B cell (primary cell): ENCODE measurements around the gene PCDHGC3. TPM values are rescaled to one million over a fixed set of nuclear protein-coding genes. Genes with fewer than 3 reads are reported as not detected.

Source experiments
- ATAC-seq: fragments of 200-7000 bp; cut with Tn5 transposase; one replicate; pipeline ENCODE4 v1.10.0; 2021; ENCODE audit warnings: low read depth, mild to moderate bottlenecking, moderate number of reproducible peaks, moderate library complexity
- CTCF ChIA-PET: fragments of 350-600 bp; sonication (Branson Sonifier 250); formaldehyde crosslinking; loops from one replicate; lab custom pipeline; 2021; ENCODE audit warnings: antibody characterized with exemption, inconsistent platforms; lab: Charles Lee
- POLR2A ChIA-PET: fragments of 350-600 bp; sonication (Branson Sonifier 250); formaldehyde crosslinking; loops from one replicate; lab custom pipeline; 2021; ENCODE audit warnings: antibody characterized with exemption; lab: Charles Lee
- DNase-seq: peaks from one replicate; pipeline ENCODE4 v3.0.0; 2013
- H2AFZ ChIP-seq: 2 replicates; pipeline ENCODE4 v1.6.1; 2012; ENCODE audit warnings: mild to moderate bottlenecking, low read depth, low read length; ENCODE audit not compliant: insufficient read depth, poor library complexity, severe bottlenecking
- H3K27ac ChIP-seq, 2 donors: 1 replicate in 1 of 2; 2 replicates in 1 of 2; pipeline ENCODE4 v1.5.1; 2012 to 2013; ENCODE audit warnings: low read length in 2 of 2, mild to moderate bottlenecking in 2 of 2, moderate library complexity in 1 of 2
- H3K27me3 ChIP-seq, 4 experiments: fragments of 200-600 bp in 1 of 4; sonication (generic) in 1 of 4; replicated peaks in 1 of 4; 1 replicate in 2 of 4; 2 replicates in 2 of 4; pipeline versions ENCODE4 v1.6.1 to v1.7.0; 2013 to 2016; ENCODE audit warnings: low read length in 3 of 4, mild to moderate bottlenecking in 2 of 4, mixed read lengths in 1 of 4, moderate library complexity in 1 of 4; ENCODE audit not compliant: insufficient read depth in 4 of 4, control insufficient read depth in 3 of 4; ENCODE audit errors: control extremely low read depth in 1 of 4
- H3K36me3 ChIP-seq, 2 experiments: replicated peaks in 1 of 2; 1 replicate in 1 of 2; 2 replicates in 1 of 2; pipeline versions ENCODE4 v1.6.1 to v1.7.1; 2013; ENCODE audit warnings: low read length in 1 of 2; ENCODE audit not compliant: insufficient read depth in 2 of 2, control insufficient read depth in 1 of 2; ENCODE audit errors: control extremely low read depth in 1 of 2, extremely low read depth in 1 of 2
- H3K4me1 ChIP-seq, 2 donors: fragments of 200-600 bp in 1 of 2; sonication (generic) in 1 of 2; 1 replicate in 1 of 2; 2 replicates in 1 of 2; pipeline versions ENCODE4 v1.5.1 to v1.6.1; 2013 to 2017; ENCODE audit warnings: low read length in 2 of 2; ENCODE audit not compliant: control insufficient read depth in 2 of 2, insufficient read depth in 2 of 2
- H3K4me2 ChIP-seq: replicated peaks from 2 replicates; pipeline ENCODE3; 2012; ENCODE audit warnings: mild to moderate bottlenecking, low read depth, low read length; ENCODE audit not compliant: poor library complexity, severe bottlenecking
- H3K4me3 ChIP-seq, 5 experiments: fragments of 200-600 bp in 1 of 5; sonication (generic) in 1 of 5; 1 replicate in 3 of 5; 2 replicates in 2 of 5; pipeline versions ENCODE4 v1.5.1 to v1.7.0; 2011 to 2016; ENCODE audit warnings: low read length in 4 of 5, mild to moderate bottlenecking in 4 of 5, low read depth in 2 of 5, control low read depth in 1 of 5, moderate library complexity in 1 of 5; ENCODE audit not compliant: insufficient read depth in 1 of 5; ENCODE audit errors: control extremely low read depth in 1 of 5, extremely low read depth in 1 of 5
- H3K79me2 ChIP-seq: fragments of 200-600 bp; sonication (generic); one replicate; pipeline ENCODE4 v1.6.0; 2016; ENCODE audit warnings: low read length; ENCODE audit not compliant: control insufficient read depth, insufficient read depth
- H3K9ac ChIP-seq: fragments of 200-600 bp; sonication (generic); 2 replicates; pipeline ENCODE4 v1.6.1; 2017; ENCODE audit warnings: mild to moderate bottlenecking, low read length, moderate library complexity
- H3K9me3 ChIP-seq, 3 donors: one replicate each; pipeline versions ENCODE4 v1.6.1 to v1.7.1; 2013; ENCODE audit warnings: low read length in 2 of 3; ENCODE audit not compliant: control insufficient read depth in 2 of 3, insufficient read depth in 1 of 3; ENCODE audit errors: control extremely low read depth in 1 of 3
- H4K20me1 ChIP-seq: 2 replicates; pipeline ENCODE4 v1.6.0; 2012; ENCODE audit warnings: mild to moderate bottlenecking, low read length; ENCODE audit not compliant: insufficient read depth, control insufficient read depth, poor library complexity, severe bottlenecking
- H3K27ac Mint-ChIP-seq: one replicate; pipeline ENCODE4 v1.8.0; 2021; ENCODE audit warnings: mixed read lengths
- H3K27me3 Mint-ChIP-seq: one replicate; pipeline ENCODE4 v1.8.0; 2021; ENCODE audit warnings: mixed read lengths
- H3K4me1 Mint-ChIP-seq: one replicate; pipeline ENCODE4 v1.8.0; 2021; ENCODE audit warnings: mixed read lengths
- H3K4me3 Mint-ChIP-seq: one replicate; pipeline ENCODE4 v1.8.0; 2021; ENCODE audit warnings: mixed read lengths
- H3K9me3 Mint-ChIP-seq: one replicate; pipeline ENCODE4 v1.8.0; 2022; ENCODE audit warnings: mixed read lengths; ENCODE audit not compliant: insufficient read depth
- EZH2 ChIP-seq: IDR thresholded peaks from 2 replicates; pipeline ENCODE4 v1.6.1; 2012; ENCODE audit warnings: borderline replicate concordance, low read depth, mild to moderate bottlenecking, moderate library complexity, low read length; ENCODE audit not compliant: insufficient read depth, poor library complexity, severe bottlenecking
- whole genome bisulfite sequencing: methylation state at CpG from one replicate; pipeline ENCODE4 v1.1.5; 2013; ENCODE audit warnings: missing lambda C conversion rate; ENCODE audit not compliant: insufficient coverage; 5-methylcytosine and 5-hydroxymethylcytosine counted together
- intact Hi-C: fragments of 100-400 bp; cut with micrococcal nuclease; formaldehyde crosslinking; loops from one replicate; pipeline ENCODE4 v1.10.0; 2022
- polyA plus RNA-seq: library from polyadenylated mRNA; depleted of rRNA; stranded (reverse); fragments of >200 nt; gene quantifications from 2 replicates; pipeline ENCODE4 v1.2.3, GENCODE V29; 2012
- total RNA-seq, 2 donors: library from RNA; stranded (reverse); fragments of 120-200 nt in 1 of 2; gene quantifications; 1 replicate in 1 of 2; 2 replicates in 1 of 2; pipeline versions ENCODE4 v1.2.3 to v1.2.4, GENCODE V29; 2013 to 2022
- TF ChIP-seq, protein P1 (sequence below): fragments of 200-600 bp; IDR thresholded peaks from one replicate; pipeline ENCODE4 v1.8.0; 2022; ENCODE audit warnings: antibody characterized with exemption, mild to moderate bottlenecking

The PCDHGC3 gene
- total and polyA plus RNA-seq, 2 donors (not counting 1 experiment from before 2014, with no cell fraction given) = 0.88 to 2.0 TPM

DNA sequence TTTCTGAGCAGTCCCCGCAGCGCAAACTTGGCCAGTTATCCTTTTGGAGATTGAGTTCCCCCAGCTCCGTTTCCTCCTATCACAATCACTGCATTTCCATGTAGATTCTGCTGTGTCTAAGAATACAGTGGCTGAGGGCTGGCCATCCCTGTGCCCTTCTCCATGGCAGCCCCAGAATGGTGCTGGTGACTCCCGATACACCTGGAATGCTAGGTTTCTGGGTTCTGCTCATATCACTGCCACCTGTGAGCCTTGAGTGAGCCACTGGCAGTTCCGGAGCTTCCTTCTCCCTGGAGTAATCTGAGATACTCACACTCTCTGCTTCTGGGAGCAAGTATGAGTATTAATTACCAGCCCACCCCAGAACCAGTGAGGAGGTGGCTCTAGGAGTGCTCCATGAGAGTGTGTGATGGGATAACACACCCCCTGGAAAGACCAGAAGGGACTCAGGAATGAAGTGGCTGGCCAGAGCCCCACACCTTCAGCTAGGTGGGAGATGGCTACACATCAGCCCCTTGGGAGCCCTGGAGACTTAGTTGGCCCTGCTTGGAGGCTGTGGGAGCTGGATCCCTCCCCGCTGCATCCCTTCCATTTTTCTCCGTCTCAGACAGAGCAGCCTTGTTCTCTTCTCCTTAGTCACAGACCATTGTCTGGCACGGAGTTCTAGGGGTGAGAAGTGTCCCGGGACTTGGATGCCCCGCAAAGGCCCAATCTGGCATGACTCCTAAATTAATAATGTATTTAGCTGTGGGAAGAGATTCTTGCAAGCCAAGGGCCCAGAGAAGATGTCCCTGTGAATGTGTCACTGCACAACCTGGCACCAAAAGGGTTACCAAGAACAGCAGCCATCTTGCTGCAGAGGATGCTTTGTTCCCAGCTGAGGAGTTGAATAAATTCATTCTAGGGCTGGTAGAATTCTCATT lies 18.0 kb downstream of the PCDHGC3 start:
- 91% methylated on average over 6 of the region's 10 CpGs for WGBS
- H3K27ac ChIP-seq = no peak overlapping the region
- no peak overlapping the region for H3K4me3 ChIP-seq
- H3K27me3 ChIP-seq = peaks cover 0 to 54% (median 19%) of the 10 kb centered on the region in 4 experiments
- peaks cover 17 to 21% of the 10 kb centered on the region in 2 donors for H3K4me1 ChIP-seq
- H2AFZ ChIP-seq = no peak overlapping the region
- H3K4me2 ChIP-seq = no peak overlapping the region
- CTCF ChIA-PET = interaction anchor here (0.7 to 2.9 kb wide), 7 partner anchors 10 to 125 kb away, joined by 3 to 13 read pairs (median 3); partner anchors contain the start of genes DIAPH1 and PCDHGA12
- H3K27me3 Mint-ChIP-seq = peaks cover 42% of the 10 kb centered on the region
- no peaks in the 10 kb centered on the region for H3K36me3 ChIP-seq
- no peak overlapping the region for H3K4me3 Mint-ChIP-seq
- no peak for TF ChIP-seq EZH2
- TF ChIP-seq, protein P1, sequence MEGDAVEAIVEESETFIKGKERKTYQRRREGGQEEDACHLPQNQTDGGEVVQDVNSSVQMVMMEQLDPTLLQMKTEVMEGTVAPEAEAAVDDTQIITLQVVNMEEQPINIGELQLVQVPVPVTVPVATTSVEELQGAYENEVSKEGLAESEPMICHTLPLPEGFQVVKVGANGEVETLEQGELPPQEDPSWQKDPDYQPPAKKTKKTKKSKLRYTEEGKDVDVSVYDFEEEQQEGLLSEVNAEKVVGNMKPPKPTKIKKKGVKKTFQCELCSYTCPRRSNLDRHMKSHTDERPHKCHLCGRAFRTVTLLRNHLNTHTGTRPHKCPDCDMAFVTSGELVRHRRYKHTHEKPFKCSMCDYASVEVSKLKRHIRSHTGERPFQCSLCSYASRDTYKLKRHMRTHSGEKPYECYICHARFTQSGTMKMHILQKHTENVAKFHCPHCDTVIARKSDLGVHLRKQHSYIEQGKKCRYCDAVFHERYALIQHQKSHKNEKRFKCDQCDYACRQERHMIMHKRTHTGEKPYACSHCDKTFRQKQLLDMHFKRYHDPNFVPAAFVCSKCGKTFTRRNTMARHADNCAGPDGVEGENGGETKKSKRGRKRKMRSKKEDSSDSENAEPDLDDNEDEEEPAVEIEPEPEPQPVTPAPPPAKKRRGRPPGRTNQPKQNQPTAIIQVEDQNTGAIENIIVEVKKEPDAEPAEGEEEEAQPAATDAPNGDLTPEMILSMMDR = no peak
- H3K79me2 ChIP-seq = no peaks in the 10 kb centered on the region
- no peak overlapping the region for H3K9ac ChIP-seq
- no peak for DNase-seq
- peaks cover 18% of the 10 kb centered on the region for H3K4me1 Mint-ChIP-seq
- intact Hi-C loops = loop anchor here (2.0 kb wide), 1 partner anchor 19 kb away; no protein-coding TSS in a partner anchor
- H3K9me3 ChIP-seq = peaks cover 0 to 16% (median 0%) of the 10 kb centered on the region in 3 donors
- no peak overlapping the region for H3K27ac Mint-ChIP-seq
- POLR2A ChIA-PET = interaction anchor here (1.3 to 1.8 kb wide), 2 partner anchors 13 to 17 kb away, joined by 6 read pairs; no protein-coding TSS in a partner anchor
- no peak for ATAC-seq
- no peaks in the 10 kb centered on the region for H4K20me1 ChIP-seq
- H3K9me3 Mint-ChIP-seq = no peaks in the 10 kb centered on the region
